ENCODE measurements around the gene CACNB2.

GRCh38 chr10:18376650-18377049 is 236.4 kb downstream of the CACNB2 start:
- TF ChIP-seq CTCF (IDR thresholded peaks at IDR 0.05 in 4 of 5, conservative IDR thresholded peaks at IDR 0.05 in 1 of 5): no peak
- TF ChIP-seq POLR2A (IDR thresholded peaks at IDR 0.05): no peak

Measured in gastrocnemius medialis (tissue), 4 donors.